ENCODE data around the gene MUL1.
A peak's percentile ranks its signal among the peaks of the same experiment; 100 is the strongest.

Gene MUL1

GRCh38 chr1:20491178-20491577 is 16.8 kb downstream of the MUL1 start:
- no peaks in the 10 kb centered on the region for H3K9me3 ChIP-seq (ENCODE audit: insufficient read depth, low read length)
- TF ChIP-seq YY1 (IDR thresholded peaks at IDR 0.05; ENCODE audit: insufficient read depth, insufficient read length) (no peak), SUZ12 (IDR thresholded peaks at IDR 0.05; ENCODE audit: extremely low read depth, insufficient read depth, insufficient read length) (no peak), ZNF274 (IDR thresholded peaks at IDR 0.05; ENCODE audit: low read depth, low read length) (no peak)
- H3K4me1 ChIP-seq (ENCODE audit: insufficient read depth, insufficient read length): peaks cover 2% of the 10 kb centered on the region
- no peaks in the 10 kb centered on the region for H3K36me3 ChIP-seq (ENCODE audit: insufficient read depth, insufficient read length, low read length)
- no peak for DNase-seq (ENCODE audit: low read depth, low spot score)
- no peak overlapping the region for H3K4me3 ChIP-seq (ENCODE audit: insufficient read length, low read depth)
- H3K27me3 ChIP-seq (ENCODE audit: insufficient read depth, insufficient read length): peaks cover 27% of the 10 kb centered on the region
- H3K9ac ChIP-seq (ENCODE audit: insufficient read length, low read depth): no peak overlapping the region

- Histone ChIP-seq H3K9ac (ENCODE audit: insufficient read length, low read depth) (no peak overlapping the region), H3K9me3 (ENCODE audit: insufficient read depth, low read length) (no peaks in the 10 kb centered on the region), H3K4me1 (ENCODE audit: insufficient read depth, insufficient read length) (peaks cover 2% of the 10 kb centered on the region), H3K36me3 (ENCODE audit: insufficient read depth, insufficient read length, low read length) (no peaks in the 10 kb centered on the region), H3K4me3 (ENCODE audit: insufficient read length, low read depth) (peak overlapping the region; percentile 71), H3K27me3 (ENCODE audit: insufficient read depth, insufficient read length) (peaks cover 41% of the 10 kb centered on the region)
- TF ChIP-seq SUZ12 (IDR thresholded peaks at IDR 0.05; ENCODE audit: extremely low read depth, insufficient read depth, insufficient read length): no peak
- no peak for TF ChIP-seq YY1 (IDR thresholded peaks at IDR 0.05; ENCODE audit: insufficient read depth, insufficient read length)
- no peak for TF ChIP-seq ZNF274 (IDR thresholded peaks at IDR 0.05; ENCODE audit: low read depth, low read length)
- DNase-seq (ENCODE audit: low read depth, low spot score): no peak
Measured at GRCh38 chr1:20487236-20487590, 20.7 kb downstream of the MUL1 start.

GRCh38 chr1:20486457-20487235 is 21.3 kb downstream of the MUL1 start:
- Histone ChIP-seq H3K9ac (ENCODE audit: insufficient read length, low read depth) (peak overlapping the region; percentile 76), H3K36me3 (ENCODE audit: insufficient read depth, insufficient read length, low read length) (no peaks in the 10 kb centered on the region), H3K4me1 (ENCODE audit: insufficient read depth, insufficient read length) (peaks cover 4% of the 10 kb centered on the region), H3K9me3 (ENCODE audit: insufficient read depth, low read length) (no peaks in the 10 kb centered on the region), H3K4me3 (ENCODE audit: insufficient read length, low read depth) (peak overlapping the region; percentile 71), H3K27me3 (ENCODE audit: insufficient read depth, insufficient read length) (peaks cover 41% of the 10 kb centered on the region)
- TF ChIP-seq YY1 (IDR thresholded peaks at IDR 0.05; ENCODE audit: insufficient read depth, insufficient read length): no peak
- no peak for TF ChIP-seq SUZ12 (IDR thresholded peaks at IDR 0.05; ENCODE audit: extremely low read depth, insufficient read depth, insufficient read length)
- no peak for TF ChIP-seq ZNF274 (IDR thresholded peaks at IDR 0.05; ENCODE audit: low read depth, low read length)
- DNase-seq (ENCODE audit: low read depth, low spot score): no peak

GRCh38 chr1:20485527-20486456 is 22.2 kb downstream of the MUL1 start, which contains the start of gene CAMK2N1:
Gene CAMK2N1, minus strand, starts transcription at chr1:20486210. Its CDS starts 831 bp downstream, at chr1:20485379.
- H3K4me3 ChIP-seq (ENCODE audit: insufficient read length, low read depth): peak within 1 kb of the TSS; percentile 71
- TF ChIP-seq YY1 (IDR thresholded peaks at IDR 0.05; ENCODE audit: insufficient read depth, insufficient read length) (no peak), SUZ12 (IDR thresholded peaks at IDR 0.05; ENCODE audit: extremely low read depth, insufficient read depth, insufficient read length) (no peak), ZNF274 (IDR thresholded peaks at IDR 0.05; ENCODE audit: low read depth, low read length) (no peak)
- H3K9ac ChIP-seq (ENCODE audit: insufficient read length, low read depth): peak within 1 kb of the TSS; percentile 76
- no peaks in the 10 kb centered on the region for H3K9me3 ChIP-seq (ENCODE audit: insufficient read depth, low read length)
- no peaks in the 10 kb centered on the region for H3K36me3 ChIP-seq (ENCODE audit: insufficient read depth, insufficient read length, low read length)
- no peak for DNase-seq (ENCODE audit: low read depth, low spot score)
- peaks cover 6% of the 10 kb centered on the region for H3K4me1 ChIP-seq (ENCODE audit: insufficient read depth, insufficient read length)
- H3K27me3 ChIP-seq (ENCODE audit: insufficient read depth, insufficient read length): peaks cover 41% of the 10 kb centered on the region

DNA sequence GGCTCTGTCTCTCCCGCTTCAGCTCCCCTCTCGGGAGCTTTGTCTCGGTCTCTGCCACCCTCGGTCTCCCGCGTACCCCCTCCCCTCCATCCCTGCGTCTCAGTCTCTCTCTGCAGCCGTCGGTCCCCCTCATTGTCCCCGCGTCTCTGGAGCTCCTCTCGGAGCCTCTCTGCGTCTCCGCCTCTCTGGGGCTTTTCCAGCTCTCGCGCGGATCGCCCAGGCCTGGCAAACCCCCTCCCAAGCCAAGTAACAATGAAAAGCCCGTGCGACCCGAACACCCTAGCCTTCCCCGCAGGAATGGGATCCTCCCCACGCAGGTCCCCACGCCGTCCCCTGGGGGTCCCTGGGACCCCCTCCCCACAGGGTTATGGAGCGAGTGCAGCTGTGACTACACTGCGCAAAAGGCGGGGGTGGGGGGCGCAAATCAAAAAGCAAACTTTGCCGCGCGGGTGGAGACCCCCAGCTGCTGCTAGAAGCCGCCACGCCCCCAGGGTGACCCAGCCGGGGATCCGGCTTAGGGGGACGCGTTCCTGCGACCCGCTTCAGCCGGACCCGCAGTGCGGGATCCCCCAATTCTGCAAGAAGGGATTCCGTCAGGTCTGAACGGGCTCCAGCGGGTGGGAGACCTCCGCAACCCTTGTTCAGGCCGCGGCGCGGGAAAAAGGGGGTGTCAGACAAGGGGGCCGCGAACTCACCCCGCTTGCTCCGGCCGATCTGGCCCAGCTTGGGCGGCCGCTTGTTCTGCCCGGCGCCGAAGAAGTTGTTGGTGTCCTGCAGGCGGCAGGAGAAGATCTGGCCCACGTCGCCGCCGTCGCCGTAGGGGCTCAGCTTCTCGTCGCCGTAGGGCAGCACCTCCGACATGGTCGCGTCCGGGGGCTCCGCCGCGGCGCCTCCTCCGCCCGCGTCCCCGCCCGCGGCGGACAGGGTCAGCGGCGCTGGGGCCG is 23.2 kb downstream of the MUL1 start:
- H3K27me3 ChIP-seq (ENCODE audit: insufficient read depth, insufficient read length): peaks cover 39% of the 10 kb centered on the region
- no peaks in the 10 kb centered on the region for H3K9me3 ChIP-seq (ENCODE audit: insufficient read depth, low read length)
- peaks cover 6% of the 10 kb centered on the region for H3K4me1 ChIP-seq (ENCODE audit: insufficient read depth, insufficient read length)
- H3K4me3 ChIP-seq (ENCODE audit: insufficient read length, low read depth): peak overlapping the region; percentile 71
- no peaks in the 10 kb centered on the region for H3K36me3 ChIP-seq (ENCODE audit: insufficient read depth, insufficient read length, low read length)
- TF ChIP-seq ZNF274 (IDR thresholded peaks at IDR 0.05; ENCODE audit: low read depth, low read length): no peak
- no peak for TF ChIP-seq SUZ12 (IDR thresholded peaks at IDR 0.05; ENCODE audit: extremely low read depth, insufficient read depth, insufficient read length)
- TF ChIP-seq YY1 (IDR thresholded peaks at IDR 0.05; ENCODE audit: insufficient read depth, insufficient read length): no peak
- peak overlapping the region; percentile 71 for H3K9ac ChIP-seq (ENCODE audit: insufficient read length, low read depth)
- DNase-seq (ENCODE audit: low read depth, low spot score): no peak

- peaks cover 37% of the 10 kb centered on the region for H3K27me3 ChIP-seq (ENCODE audit: insufficient read depth, insufficient read length)
- H3K4me1 ChIP-seq (ENCODE audit: insufficient read depth, insufficient read length): peaks cover 6% of the 10 kb centered on the region
- no peaks in the 10 kb centered on the region for H3K36me3 ChIP-seq (ENCODE audit: insufficient read depth, insufficient read length, low read length)
- DNase-seq (ENCODE audit: low read depth, low spot score): no peak
- peak overlapping the region; percentile 71 for H3K9ac ChIP-seq (ENCODE audit: insufficient read length, low read depth)
- no peak for TF ChIP-seq ZNF274 (IDR thresholded peaks at IDR 0.05; ENCODE audit: low read depth, low read length)
- no peaks in the 10 kb centered on the region for H3K9me3 ChIP-seq (ENCODE audit: insufficient read depth, low read length)
- H3K4me3 ChIP-seq (ENCODE audit: insufficient read length, low read depth): peak overlapping the region; percentile 71
Measured at GRCh38 chr1:20483833-20484518, 24.0 kb downstream of the MUL1 start.

Measured in NT2/D1 (cell line).